GM20000 (cell line): ENCODE results near the gene HPCAL1.

Experiments used
- DNase-seq: peaks from one replicate; pipeline ENCODE4 v3.0.0; 2012; ENCODE audit warnings: low spot score
- TF ChIP-seq, protein P1 (sequence below): IDR thresholded peaks from 2 replicates; pipeline ENCODE4 v1.5.1; 2012; ENCODE audit warnings: mild to moderate bottlenecking, control low read depth; ENCODE audit errors: extremely low read depth, missing control alignments

Gene HPCAL1

DNA sequence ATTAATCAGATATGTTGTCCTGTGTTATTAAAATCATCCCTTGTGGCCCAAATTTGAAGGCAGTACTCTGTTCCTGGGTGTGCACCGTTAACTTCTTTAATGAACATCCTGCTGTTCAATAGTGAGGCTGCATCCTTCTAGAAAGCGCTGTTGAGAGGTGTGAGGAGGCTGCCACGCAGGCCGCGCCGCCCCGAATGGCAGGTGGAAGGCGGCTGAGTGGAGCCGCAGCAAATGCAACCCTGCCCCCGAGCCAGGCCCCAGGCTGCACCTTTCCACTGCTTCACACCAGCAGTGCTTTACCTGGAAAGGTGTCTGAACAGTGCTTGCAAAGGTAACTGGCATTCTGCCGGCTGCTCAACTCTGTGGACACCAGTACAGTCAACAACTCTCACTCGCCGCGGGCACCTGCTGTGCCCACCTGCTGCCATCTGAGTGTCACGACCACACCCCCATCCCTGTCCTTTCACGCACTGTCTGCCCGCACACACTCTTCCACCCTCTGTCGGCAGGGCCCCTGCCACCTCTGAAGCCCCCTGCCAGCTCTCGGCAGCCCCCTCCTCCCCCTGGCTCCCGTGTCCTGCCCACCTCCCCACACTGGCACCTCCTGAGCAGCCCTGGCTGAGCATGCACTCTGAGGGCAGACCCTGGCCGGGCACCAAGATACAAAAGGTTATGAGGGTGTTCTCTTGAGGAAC lies 74.5 kb downstream of the HPCAL1 start:
- DNase-seq = no peak

DNA sequence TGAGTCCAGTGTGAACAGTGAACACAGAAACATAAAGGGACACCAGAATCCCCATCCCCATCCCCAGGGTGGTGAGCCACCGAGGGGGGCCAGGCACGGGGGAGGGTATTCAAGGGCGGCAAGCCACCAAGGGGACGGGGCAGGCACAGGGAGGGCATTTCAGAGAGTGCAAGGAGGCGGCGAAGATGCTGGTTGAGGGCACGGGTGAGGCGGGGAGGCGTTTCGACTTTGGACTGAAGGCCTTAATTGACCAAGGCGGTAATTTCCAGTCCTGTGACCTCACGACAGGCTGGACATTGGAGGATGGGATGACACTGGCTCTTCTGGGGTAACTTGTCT lies 75.0 kb downstream of the HPCAL1 start:
- TF ChIP-seq, protein P1, sequence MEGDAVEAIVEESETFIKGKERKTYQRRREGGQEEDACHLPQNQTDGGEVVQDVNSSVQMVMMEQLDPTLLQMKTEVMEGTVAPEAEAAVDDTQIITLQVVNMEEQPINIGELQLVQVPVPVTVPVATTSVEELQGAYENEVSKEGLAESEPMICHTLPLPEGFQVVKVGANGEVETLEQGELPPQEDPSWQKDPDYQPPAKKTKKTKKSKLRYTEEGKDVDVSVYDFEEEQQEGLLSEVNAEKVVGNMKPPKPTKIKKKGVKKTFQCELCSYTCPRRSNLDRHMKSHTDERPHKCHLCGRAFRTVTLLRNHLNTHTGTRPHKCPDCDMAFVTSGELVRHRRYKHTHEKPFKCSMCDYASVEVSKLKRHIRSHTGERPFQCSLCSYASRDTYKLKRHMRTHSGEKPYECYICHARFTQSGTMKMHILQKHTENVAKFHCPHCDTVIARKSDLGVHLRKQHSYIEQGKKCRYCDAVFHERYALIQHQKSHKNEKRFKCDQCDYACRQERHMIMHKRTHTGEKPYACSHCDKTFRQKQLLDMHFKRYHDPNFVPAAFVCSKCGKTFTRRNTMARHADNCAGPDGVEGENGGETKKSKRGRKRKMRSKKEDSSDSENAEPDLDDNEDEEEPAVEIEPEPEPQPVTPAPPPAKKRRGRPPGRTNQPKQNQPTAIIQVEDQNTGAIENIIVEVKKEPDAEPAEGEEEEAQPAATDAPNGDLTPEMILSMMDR = no peak

More for the DNA sequence above, 74.5 kb downstream of the HPCAL1 start:
- TF ChIP-seq, protein P1 = no peak

DNA sequence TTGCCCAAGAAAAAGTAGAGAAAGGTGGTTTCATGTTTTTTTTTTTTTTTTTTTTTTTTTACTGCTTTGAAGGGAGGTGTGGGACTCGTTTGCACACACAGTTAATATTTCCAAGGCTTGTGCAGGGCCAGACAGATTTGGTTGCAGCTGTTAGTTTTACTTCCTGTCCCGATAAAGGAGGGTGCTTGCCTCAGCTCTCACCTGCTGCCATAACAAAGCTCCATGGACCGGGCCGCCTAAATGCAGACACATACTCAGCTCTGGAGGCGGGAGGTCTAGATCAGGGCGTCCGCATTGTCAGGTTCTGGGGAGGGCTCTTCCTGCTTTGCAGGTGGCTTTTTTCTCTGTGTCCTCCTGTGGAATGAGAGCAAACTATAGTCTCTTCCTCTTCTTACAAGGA lies 75.5 kb downstream of the HPCAL1 start:
- peak; percentile 82 for DNase-seq
- TF ChIP-seq, protein P1 = no peak

More for the DNA sequence above, 75.0 kb downstream of the HPCAL1 start:
- DNase-seq = no peak

DNA sequence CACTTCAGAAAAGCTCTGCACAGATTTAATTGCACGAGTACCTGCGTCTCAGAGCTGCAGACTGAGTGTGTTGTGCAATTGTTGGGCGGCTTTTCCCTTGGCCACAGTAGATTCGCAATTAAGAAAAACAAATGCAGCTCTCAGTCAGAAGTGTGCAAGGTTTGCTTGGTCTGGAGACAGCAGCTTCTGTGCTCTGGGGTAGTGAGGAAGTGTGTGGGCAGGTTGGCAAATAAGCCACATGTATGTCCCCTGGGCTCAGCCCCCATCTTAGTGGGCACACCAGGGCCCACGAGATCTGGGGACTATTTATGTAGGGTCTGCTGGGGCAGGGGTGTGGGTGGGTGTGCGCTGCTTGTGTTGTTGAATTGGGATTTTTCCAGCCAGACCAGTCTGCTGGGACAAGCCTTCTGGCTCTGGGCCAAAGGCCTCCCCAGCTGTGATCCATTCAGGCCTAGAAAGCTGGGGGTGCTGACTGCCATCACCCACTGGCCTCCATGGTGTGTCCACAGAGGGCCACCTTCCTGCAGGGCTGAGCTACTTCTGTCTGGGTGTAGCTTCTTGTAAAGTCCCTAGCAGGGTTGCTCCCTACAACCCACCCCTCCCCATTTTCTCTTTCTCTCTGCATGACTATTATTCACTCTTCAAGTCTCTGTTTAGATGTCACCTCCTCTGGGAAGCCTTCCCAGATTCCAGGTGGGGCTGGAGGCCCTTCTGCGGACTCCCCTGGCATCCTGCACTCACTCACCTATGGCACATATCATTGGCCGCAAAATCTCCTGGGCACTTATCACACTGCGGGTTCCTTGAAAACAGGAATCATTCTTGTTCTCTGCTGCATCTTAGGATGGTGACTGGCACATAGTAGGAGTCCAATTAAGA lies 77.6 kb downstream of the HPCAL1 start:
- TF ChIP-seq, protein P1 = no peak
- no peak for DNase-seq

DNA sequence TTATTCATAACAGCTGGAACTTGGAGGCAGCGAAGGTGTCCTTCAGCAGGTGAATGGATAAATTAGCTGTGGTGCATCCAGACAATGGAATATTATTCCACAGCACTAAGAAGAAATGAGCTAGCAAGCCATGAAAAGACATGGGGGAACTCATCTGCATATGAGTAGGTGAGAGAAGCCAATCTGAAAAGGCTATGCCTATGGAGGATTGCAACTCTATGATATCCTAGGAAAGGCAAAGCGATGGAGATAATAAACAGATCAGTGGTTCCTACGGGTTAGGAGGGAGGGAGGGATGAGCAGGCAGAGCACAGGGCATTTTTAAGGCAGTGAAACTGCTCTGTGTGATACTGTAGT lies 79.3 kb downstream of the HPCAL1 start:
- DNase-seq = no peak
- TF ChIP-seq, protein P1 = no peak

DNA sequence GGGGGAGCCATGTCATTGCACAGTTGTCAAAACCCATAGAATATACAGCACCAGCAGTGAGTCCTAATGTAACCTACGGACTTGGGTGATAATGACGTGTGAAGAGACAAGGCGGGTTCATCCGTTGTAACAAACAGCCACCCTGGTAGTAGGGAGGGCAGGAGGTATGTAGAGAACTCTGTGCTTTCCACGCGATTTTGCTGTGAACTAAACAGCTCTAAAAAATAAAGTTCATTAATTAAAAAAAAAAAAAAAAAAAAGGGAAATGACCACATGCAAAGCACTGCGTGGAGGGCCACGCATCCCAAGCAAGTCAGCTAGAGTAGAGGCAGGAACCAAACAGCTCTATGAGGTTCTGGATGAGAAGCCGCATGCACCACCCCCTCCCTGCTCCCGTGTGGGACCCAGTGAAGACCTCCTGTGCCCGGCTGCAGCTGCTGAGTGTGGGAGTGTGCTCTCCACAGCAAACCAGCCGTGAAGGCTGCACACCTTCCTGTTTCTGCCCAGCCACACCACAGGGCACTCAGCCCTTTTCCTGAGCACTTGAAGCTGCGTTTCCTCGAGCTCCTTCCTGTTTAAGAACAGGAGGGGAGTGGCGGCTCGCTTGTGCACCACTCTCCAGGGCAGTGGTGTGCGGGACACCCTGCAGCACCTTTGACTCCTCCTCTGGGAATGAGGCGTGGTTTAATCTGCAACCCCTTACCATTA lies 79.8 kb downstream of the HPCAL1 start:
- TF ChIP-seq, protein P1 = no peak
- no peak for DNase-seq
